Lower lobe of right lung (tissue), 2 donors: ENCODE results near the gene IMMP2L. TPM values are rescaled to one million over a fixed set of nuclear protein-coding genes. Genes with fewer than 3 reads are reported as not detected.
"Not testable (repeated sequence)": the region's sequence is repeated elsewhere in the genome, so short reads cannot be mapped to it uniquely, and the experiment has no call there.

Experiments
- ATAC-seq, 2 donors: fragments of 200-7000 bp; cut with Tn5 transposase; one replicate each; pipeline ENCODE4 v1.9.1; 2020 to 2022; ENCODE audit warnings: mild to moderate bottlenecking in 2 of 2, moderate library complexity in 2 of 2
- DNase-seq: peaks from one replicate; pipeline ENCODE4 v3.0.0-alpha.2; 2020
- H3K27ac ChIP-seq: fragments of 200-600 bp; one replicate; pipeline ENCODE4 v1.8.0; 2022
- H3K27me3 ChIP-seq: fragments of 200-600 bp; one replicate; pipeline ENCODE4 v1.8.0; 2022; ENCODE audit warnings: low read depth
- H3K36me3 ChIP-seq: fragments of 200-600 bp; one replicate; pipeline ENCODE4 v1.8.0; 2022; ENCODE audit warnings: mild to moderate bottlenecking
- H3K4me1 ChIP-seq: fragments of 200-600 bp; one replicate; pipeline ENCODE4 v1.8.0; 2022
- H3K4me3 ChIP-seq: fragments of 200-600 bp; one replicate; pipeline ENCODE4 v1.8.0; 2022; ENCODE audit warnings: mild to moderate bottlenecking
- H3K9me3 ChIP-seq: fragments of 200-600 bp; one replicate; pipeline ENCODE4 v1.8.0; 2022
- intact Hi-C: fragments of 100-400 bp; cut with DNase I; formaldehyde crosslinking; loops from one replicate; pipeline ENCODE4 v1.11.0; 2022
- total RNA-seq: library from RNA; stranded (reverse); fragmentation: NEBNext Ultra II Directional; extraction: Animal tissue kit (Norgen Biotek cat#: 25700); gene quantifications from one replicate; pipeline ENCODE4 v1.2.1, GENCODE V29; 2021
- TF ChIP-seq, protein P1 (sequence below): fragments of 200-600 bp; IDR thresholded peaks from one replicate; pipeline ENCODE4 v1.8.0; 2022; ENCODE audit warnings: antibody characterized with exemption, mild to moderate bottlenecking
- donor health status: DM: no; HTN: yes; CAD: no; lungs with severe emphysema.

IMMP2L gene
- total RNA-seq, 1 donor from 2014 or later: 14.7 TPM

- intact Hi-C loops: no loop called here
- H3K4me1 ChIP-seq: no peaks in the 10 kb centered on the region
- ATAC-seq (no peak), DNase-seq (no peak)
- H3K27ac ChIP-seq: no peak overlapping the region
- H3K9me3 ChIP-seq: no peaks in the 10 kb centered on the region
- no peaks in the 10 kb centered on the region for H3K27me3 ChIP-seq
- TF ChIP-seq, protein P1, sequence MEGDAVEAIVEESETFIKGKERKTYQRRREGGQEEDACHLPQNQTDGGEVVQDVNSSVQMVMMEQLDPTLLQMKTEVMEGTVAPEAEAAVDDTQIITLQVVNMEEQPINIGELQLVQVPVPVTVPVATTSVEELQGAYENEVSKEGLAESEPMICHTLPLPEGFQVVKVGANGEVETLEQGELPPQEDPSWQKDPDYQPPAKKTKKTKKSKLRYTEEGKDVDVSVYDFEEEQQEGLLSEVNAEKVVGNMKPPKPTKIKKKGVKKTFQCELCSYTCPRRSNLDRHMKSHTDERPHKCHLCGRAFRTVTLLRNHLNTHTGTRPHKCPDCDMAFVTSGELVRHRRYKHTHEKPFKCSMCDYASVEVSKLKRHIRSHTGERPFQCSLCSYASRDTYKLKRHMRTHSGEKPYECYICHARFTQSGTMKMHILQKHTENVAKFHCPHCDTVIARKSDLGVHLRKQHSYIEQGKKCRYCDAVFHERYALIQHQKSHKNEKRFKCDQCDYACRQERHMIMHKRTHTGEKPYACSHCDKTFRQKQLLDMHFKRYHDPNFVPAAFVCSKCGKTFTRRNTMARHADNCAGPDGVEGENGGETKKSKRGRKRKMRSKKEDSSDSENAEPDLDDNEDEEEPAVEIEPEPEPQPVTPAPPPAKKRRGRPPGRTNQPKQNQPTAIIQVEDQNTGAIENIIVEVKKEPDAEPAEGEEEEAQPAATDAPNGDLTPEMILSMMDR: no peak
- H3K4me3 ChIP-seq: no peak overlapping the region
- no peaks in the 10 kb centered on the region for H3K36me3 ChIP-seq
These were observed 32.3 kb upstream of the IMMP2L start for GRCh38 chr7:111594602-111595001.

GRCh38 chr7:111593343-111593742 is 31.1 kb upstream of the IMMP2L start:
- no peaks in the 10 kb centered on the region for H3K27me3 ChIP-seq
- H3K4me3 ChIP-seq: no peak overlapping the region
- TF ChIP-seq, protein P1: no peak
- no peak overlapping the region for H3K27ac ChIP-seq
- no peaks in the 10 kb centered on the region for H3K36me3 ChIP-seq
- DNase-seq (no peak), ATAC-seq (no peak)
- H3K4me1 ChIP-seq: no peaks in the 10 kb centered on the region
- intact Hi-C loops: no loop called here
- no peaks in the 10 kb centered on the region for H3K9me3 ChIP-seq

DNA sequence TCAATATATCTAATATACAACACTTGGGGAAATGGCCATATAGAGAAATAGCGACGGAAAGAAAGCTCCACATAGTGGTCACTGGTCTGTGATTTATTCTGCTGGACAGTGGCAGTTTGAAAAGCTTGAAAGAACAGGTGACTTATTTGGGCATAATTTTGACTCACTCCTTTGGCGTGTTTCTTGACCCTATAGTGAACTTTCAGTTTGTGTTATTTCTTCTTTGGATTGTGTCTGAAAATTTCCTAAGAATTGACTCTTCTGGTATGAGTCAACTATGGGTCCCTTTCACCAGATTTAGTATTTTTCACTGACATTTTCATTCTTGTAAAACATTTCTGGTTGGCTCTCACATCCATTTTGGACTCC is 25.8 kb upstream of the IMMP2L start:
- Histone ChIP-seq H3K4me1 (no peaks in the 10 kb centered on the region), H3K27me3 (no peaks in the 10 kb centered on the region), H3K4me3 (no peak overlapping the region), H3K9me3 (no peaks in the 10 kb centered on the region), H3K36me3 (no peaks in the 10 kb centered on the region), H3K27ac (no peak overlapping the region)
- intact Hi-C loops: no loop called here
- no peak for DNase-seq
- TF ChIP-seq, protein P1: no peak
- ATAC-seq: no peak

DNA sequence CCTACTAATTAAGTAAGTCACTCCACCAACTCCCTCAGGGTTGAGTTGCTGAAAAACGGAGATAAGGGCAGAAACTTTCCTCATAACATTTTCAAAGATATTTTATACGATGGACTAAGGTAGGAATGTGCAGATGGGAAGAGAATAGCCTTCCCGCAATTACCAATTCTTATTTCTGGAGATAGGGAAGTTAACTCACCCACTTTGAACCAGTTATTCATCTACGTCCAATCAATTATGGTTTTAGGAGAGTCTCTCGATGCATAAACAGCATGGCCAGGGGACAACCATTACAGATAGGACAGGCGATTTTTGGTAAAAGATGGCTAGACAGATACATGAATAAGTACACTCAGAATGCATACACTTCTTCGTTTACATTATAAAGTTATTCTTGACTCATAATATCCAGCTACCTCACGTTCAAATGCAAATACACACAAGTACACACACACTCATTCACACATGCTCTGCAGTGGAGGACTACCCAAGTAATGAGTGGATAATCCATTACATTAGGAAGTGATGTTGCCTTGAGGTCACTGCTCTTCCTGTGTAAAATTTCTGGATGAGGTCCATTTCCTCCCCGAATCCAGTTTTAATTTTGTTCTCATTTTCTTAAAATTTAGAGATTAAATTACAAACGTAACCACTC is 25.2 kb upstream of the IMMP2L start:
- H3K27me3 ChIP-seq: no peaks in the 10 kb centered on the region
- no peak overlapping the region for H3K4me3 ChIP-seq
- H3K4me1 ChIP-seq: no peaks in the 10 kb centered on the region
- DNase-seq (no peak), ATAC-seq (no peak)
- TF ChIP-seq, protein P1: no peak
- no peaks in the 10 kb centered on the region for H3K9me3 ChIP-seq
- no peaks in the 10 kb centered on the region for H3K36me3 ChIP-seq
- H3K27ac ChIP-seq: no peak overlapping the region
- intact Hi-C loops: no loop called here

DNA sequence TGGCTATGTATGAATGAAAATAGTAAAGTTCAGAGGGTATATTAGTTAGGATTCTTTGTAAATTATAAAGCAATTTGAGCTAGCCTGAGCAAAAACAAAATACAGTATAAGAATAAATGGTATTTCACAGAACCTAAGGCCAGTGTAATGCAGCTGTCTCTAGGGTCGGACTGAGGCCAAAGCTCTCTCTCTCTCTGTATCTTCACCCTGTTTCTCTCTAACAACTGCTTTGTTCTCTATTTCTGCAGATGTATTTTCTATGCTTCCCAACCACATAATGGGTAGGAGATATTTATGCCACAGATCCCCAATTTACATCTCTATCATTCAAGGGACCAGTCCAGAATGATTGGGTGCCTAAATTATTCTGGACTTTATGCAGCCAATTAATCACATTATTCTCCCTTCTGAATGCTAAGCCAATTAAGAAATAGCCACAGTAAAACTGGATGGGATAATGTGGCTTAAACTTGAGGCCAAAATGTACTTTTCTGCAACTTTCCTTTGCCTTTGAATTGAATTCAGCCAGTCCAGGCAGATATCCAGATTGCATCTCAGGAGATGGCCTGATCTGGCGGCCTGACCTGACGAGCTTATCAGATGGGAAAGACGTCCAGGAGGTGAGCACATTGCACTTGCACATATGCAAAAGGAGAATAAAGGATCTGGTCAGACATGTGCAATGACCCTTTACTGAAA is 24.6 kb upstream of the IMMP2L start:
- no peaks in the 10 kb centered on the region for H3K9me3 ChIP-seq
- DNase-seq (no peak), ATAC-seq (no peak)
- no peak overlapping the region for H3K4me3 ChIP-seq
- no peaks in the 10 kb centered on the region for H3K4me1 ChIP-seq
- intact Hi-C loops: no loop called here
- no peaks in the 10 kb centered on the region for H3K36me3 ChIP-seq
- no peaks in the 10 kb centered on the region for H3K27me3 ChIP-seq
- H3K27ac ChIP-seq: no peak overlapping the region
- TF ChIP-seq, protein P1: no peak

DNA sequence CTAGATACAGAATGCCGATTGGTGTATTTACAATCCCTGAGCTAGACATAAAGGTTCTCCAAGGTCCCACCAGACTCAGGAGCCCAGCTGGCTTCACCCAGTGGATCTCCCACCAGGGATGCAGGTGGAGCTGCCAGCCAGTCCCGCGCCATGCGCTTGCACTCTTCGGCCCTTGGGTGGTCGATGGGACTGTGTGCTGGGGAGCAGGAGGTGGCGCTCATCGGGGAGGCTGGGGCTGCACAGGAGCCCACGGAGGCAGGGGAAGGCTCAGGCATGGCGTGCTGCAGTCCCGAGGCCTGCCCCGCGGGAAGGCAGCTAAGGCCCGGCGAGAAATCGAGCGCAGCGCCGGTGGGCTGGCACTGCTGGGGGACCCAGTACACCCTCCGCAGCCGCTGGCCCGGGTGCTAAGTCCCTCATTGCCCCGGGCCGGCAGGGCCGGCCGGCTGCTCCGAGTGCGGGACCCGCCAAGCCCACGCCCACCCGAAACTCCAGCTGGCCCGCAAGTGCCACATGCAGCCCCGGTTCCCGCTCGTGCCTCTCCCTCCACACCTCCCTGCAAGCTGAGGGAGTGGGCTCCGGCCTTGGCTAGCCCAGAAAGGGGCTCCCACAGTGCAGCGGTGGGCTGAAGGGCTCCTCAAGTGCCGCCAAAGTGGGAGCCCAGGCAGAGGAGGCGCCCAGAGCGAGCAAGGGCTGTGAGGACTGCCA is 19.6 kb upstream of the IMMP2L start:
- H3K9me3 ChIP-seq, intact Hi-C loops, DNase-seq, H3K4me3 ChIP-seq, H3K4me1 ChIP-seq, H3K27ac ChIP-seq, ATAC-seq, H3K27me3 ChIP-seq, H3K36me3 ChIP-seq: not testable (repeated sequence)

DNA sequence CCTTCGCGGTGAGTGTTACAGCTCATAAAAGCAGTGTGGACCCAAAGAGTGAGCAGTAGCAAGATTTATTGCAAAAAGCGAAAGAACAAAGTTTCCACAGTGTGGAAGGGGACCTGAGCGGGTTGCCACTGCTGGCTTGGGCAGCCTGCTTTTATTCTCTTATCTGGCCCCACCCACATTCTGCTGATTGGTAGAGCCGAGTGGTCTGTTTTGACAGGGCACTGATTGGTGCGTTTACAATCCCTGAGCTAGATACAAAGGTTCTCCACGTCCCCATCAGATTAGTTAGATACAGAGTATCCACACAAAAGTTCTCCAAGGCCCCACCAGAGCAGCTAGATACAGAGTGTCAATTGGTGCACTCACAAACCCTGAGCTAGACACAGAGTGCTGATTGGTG is 18.9 kb upstream of the IMMP2L start:
- H3K4me3 ChIP-seq, intact Hi-C loops, H3K27me3 ChIP-seq, DNase-seq, H3K36me3 ChIP-seq, H3K4me1 ChIP-seq, ATAC-seq, H3K27ac ChIP-seq, H3K9me3 ChIP-seq: not testable (repeated sequence)
